HUES6 (cell line): Measurements from ENCODE around the gene ZCCHC7.
A peak's percentile ranks its signal among the peaks of the same experiment; 100 is the strongest.
"Not testable (repeated sequence)": the region's sequence is repeated elsewhere in the genome, so short reads cannot be mapped to it uniquely, and the experiment has no call there.

Experiments used
- H3K27ac ChIP-seq: 2 replicates; pipeline ENCODE4 v1.7.0; 2013; ENCODE audit warnings: low read depth, mild to moderate bottlenecking, low read length, inconsistent platforms
- H3K27me3 ChIP-seq: 2 replicates; pipeline ENCODE4 v1.6.1; 2013; ENCODE audit warnings: low read length; ENCODE audit not compliant: control insufficient read depth, insufficient read depth
- H3K36me3 ChIP-seq: 2 replicates; pipeline ENCODE4 v1.6.1; 2013; ENCODE audit warnings: low read length; ENCODE audit not compliant: control insufficient read depth, insufficient read depth
- H3K4me1 ChIP-seq: 2 replicates; pipeline ENCODE4 v1.6.1; 2013; ENCODE audit warnings: low read length; ENCODE audit not compliant: control insufficient read depth, insufficient read depth
- H3K4me3 ChIP-seq: 2 replicates; pipeline ENCODE4 v1.5.1; 2013; ENCODE audit warnings: low read depth, low read length
- H3K9ac ChIP-seq: one replicate; pipeline ENCODE4 v1.6.1; 2013; ENCODE audit warnings: mild to moderate bottlenecking, low read length
- H3K9me3 ChIP-seq: 2 replicates; pipeline ENCODE4 v1.6.1; 2013; ENCODE audit warnings: low read depth, low read length; ENCODE audit not compliant: control insufficient read depth, insufficient read depth

Gene ZCCHC7

DNA sequence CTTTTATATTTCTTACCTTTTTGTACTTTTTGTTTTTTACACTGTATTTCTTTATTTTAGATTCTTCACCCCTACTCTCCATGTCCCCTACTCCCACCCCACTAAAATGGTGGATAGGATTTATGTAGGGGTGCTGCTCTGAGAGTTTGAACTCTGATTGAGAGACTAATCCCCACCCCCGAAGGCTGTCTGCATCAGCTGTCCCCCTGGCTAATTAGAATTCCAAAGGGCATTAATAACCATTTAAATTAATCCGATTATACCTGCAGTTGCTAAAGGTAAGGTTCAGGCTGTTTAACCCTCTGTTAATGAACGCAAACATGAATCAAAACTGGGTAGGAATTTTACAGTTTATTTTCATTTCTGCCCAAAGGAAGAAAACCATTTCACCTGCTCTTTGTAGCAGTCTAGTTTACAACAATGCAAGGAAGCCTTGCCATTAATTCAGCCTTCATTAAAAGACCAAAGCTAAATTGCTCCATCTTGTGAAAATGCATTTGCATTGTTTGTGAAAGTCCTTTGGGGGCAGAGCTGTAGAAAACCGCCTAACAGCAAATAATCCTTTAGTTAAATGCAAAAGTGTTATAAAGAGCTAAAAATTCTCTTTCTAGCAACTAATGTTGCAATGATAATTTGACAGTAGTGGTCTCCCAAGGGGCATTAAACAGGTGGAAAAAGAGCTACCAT lies 71.2 kb downstream of the ZCCHC7 start:
- H3K36me3 ChIP-seq, result no peaks in the 10 kb centered on the region
- H3K4me3 ChIP-seq, result peak overlapping the region; percentile 32; the same call in 1 of the 2 replicates
- peak overlapping the region; percentile 59 for H3K27ac ChIP-seq
- H3K27me3 ChIP-seq, result no peaks in the 10 kb centered on the region
- peaks cover 27% of the 10 kb centered on the region for H3K4me1 ChIP-seq
- H3K9ac ChIP-seq, result no peak overlapping the region
- no peaks in the 10 kb centered on the region for H3K9me3 ChIP-seq

DNA sequence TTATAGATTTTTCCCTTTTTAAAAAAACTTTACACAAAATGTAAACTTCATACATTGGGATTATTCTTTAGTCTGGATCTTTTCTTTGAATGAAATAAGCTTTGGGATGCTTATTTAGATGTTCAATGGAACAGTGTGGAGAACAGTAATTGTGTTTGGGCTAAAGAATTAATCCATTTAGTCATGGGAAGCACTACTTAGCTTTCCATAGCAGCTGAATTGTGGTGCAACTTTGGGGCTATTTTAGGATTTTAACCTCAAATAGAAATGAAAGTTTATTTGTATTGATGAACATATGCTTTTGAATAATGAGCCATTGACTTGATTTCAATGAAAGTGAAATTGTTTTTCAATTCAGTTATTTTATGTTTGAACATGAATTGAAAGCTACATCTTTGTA lies 72.4 kb downstream of the ZCCHC7 start:
- H3K9ac ChIP-seq, result no peak overlapping the region
- H3K27me3 ChIP-seq, result no peaks in the 10 kb centered on the region
- no peaks in the 10 kb centered on the region for H3K36me3 ChIP-seq
- no peak overlapping the region for H3K27ac ChIP-seq
- H3K4me1 ChIP-seq, result peaks cover 31% of the 10 kb centered on the region
- H3K9me3 ChIP-seq, result no peaks in the 10 kb centered on the region
- no peak overlapping the region for H3K4me3 ChIP-seq

DNA sequence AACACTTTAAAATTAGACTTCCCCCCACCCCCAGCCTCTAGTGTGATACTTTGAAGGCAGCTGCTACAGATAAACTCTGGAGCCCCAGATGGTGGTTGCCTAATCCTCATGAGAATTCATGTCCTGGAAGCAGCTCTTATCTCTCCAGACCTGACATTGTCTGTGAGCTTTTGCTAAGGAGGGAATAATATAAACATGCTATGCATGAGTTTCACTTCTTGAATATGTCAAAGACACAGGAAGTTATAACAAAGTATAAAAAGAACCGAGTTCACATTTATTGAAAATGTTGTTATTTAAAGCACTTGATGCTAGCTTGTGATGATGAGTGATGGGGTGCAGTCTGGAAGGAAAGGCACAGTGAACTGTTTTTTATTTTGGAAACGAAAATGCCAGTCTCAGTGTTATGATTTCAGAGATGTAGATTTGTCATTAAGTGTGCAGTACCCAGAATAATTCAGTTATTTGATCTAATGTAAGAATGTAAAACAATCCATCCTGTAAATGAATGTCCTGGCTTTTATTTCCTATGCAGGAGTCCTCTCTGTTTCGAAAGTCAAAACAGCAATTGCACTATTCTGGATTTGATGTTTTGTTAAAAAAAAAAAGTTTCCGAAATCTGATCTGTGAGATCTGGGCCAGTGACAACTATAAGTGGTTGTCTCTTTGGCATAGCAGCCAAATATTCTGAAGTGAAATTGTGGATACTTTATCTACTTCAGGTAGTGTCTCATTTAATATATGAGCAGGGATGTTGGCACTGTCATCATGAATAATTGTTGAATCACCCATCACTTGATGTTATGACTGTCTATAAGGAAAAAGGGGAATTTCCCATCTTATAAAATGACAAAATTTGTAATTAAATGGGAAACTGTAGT lies 77.0 kb downstream of the ZCCHC7 start:
- peaks cover 37% of the 10 kb centered on the region for H3K4me1 ChIP-seq
- H3K9ac ChIP-seq, result no peak overlapping the region
- no peak overlapping the region for H3K27ac ChIP-seq
- no peak overlapping the region for H3K4me3 ChIP-seq
- no peaks in the 10 kb centered on the region for H3K36me3 ChIP-seq
- no peaks in the 10 kb centered on the region for H3K9me3 ChIP-seq
- no peaks in the 10 kb centered on the region for H3K27me3 ChIP-seq

DNA sequence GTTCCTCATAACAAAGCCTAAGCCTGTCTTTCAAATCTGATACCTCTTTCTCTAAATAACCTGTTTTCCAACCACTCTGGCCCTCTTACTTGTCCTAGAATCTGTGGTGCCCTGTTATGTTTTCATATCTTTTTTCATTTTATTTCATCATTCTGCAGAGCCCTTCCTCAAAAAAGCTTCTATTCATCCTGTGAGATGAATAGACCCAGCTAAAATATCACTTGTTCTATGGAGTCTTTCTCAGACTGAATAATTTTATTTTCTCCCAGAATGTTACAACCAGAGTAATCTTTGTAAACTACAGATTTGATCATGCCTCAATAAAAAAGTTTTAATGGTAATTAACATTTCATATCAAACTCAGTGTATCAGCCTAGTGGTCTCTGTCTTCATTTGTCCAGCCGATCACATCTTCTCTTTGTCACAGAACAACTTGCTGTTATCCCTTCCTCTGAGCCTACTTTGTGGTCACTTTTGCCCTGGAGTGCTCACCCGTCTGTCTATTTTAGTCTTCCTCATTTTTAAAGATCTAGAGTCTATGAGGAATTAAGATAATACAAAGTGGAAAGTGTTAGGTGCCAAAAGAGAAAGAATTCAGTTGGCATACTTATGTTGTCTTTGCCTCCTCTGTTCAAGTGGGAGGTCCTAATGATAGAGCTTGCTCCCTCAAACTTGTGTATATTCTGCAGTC lies 77.8 kb downstream of the ZCCHC7 start:
- Histone ChIP-seq H3K27ac (no peak overlapping the region), H3K36me3 (no peaks in the 10 kb centered on the region), H3K9me3 (no peaks in the 10 kb centered on the region), H3K4me1 (peaks cover 37% of the 10 kb centered on the region), H3K27me3 (no peaks in the 10 kb centered on the region), H3K4me3 (no peak overlapping the region), H3K9ac (no peak overlapping the region)

DNA sequence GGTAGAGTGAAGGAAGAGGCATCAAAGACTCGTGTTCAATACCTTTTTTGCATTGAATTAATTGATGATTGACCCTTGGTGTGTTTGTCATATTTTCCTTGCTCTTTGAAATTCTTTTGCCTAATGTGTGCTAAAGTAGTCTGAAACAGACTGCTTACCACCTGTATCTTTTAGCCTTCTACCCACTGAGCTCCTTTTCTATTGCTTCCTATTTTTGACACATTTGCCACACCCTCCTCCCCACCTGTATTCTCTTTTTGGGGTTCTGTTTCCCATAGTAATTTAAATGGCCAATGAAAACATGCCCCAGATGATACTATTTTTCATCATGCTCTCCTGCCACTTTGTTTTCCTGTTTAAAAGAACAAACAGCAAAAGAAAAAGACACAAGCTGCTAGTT lies 78.5 kb downstream of the ZCCHC7 start:
- H3K4me1 ChIP-seq, result peaks cover 37% of the 10 kb centered on the region
- H3K9ac ChIP-seq, result no peak overlapping the region
- no peaks in the 10 kb centered on the region for H3K27me3 ChIP-seq
- peaks cover 6% of the 10 kb centered on the region; the same call in 1 of the 2 replicates for H3K9me3 ChIP-seq
- H3K27ac ChIP-seq, result no peak overlapping the region
- no peaks in the 10 kb centered on the region for H3K36me3 ChIP-seq
- H3K4me3 ChIP-seq, result no peak overlapping the region

DNA sequence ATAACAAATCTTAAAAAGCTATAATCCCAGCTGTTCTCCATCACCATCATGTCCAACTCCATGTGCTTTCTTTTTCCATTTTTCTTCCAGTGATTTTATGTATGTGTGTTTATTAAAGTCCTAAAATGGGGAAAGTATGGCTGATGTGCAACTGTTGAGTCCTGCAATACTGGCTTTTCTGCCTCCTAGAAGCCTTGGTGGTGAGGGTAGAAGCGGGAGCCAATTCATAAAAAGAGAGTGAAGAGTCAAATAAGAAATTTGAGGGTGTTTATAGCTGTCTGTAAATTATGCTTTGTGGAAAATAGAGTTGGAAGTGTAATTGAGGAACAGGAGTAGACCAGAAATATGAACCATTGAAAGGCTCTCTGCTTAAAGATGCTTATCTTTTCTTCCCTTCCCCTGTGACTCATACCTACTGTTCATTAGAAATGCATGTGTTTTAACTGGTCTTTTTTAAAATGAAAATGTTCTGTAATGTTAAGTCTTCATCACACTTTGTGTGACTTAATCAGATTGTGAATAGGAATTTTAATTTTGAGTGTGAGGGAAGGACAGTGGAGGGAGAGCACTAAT lies 80.1 kb downstream of the ZCCHC7 start:
- Histone ChIP-seq H3K9me3 (peaks cover 7% of the 10 kb centered on the region; the same call in 1 of the 2 replicates), H3K36me3 (no peaks in the 10 kb centered on the region), H3K27ac (no peak overlapping the region), H3K9ac (no peak overlapping the region), H3K4me3 (no peak overlapping the region), H3K4me1 (peaks cover 37% of the 10 kb centered on the region), H3K27me3 (no peaks in the 10 kb centered on the region)

DNA sequence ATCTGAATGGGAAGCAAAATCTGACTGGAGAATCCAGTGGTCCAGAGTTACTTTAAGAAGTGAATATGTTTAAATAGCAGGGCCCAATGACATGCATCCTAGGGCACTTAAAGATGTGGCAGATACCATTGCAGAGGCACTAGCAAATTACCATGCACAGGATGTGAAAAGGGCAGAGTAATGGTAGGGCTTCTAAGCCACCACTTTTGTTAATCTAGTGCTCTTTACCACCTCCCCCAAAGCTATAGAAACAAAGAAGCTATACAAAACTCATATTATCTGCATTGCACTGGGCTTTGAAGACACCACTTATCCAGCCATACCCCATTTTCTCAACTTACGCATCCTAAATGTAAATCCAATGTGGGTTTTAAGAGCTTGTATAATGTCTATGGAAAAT lies 81.2 kb downstream of the ZCCHC7 start:
- Histone ChIP-seq H3K9me3 (peaks cover 7% of the 10 kb centered on the region; the same call in 1 of the 2 replicates), H3K4me3 (no peak overlapping the region), H3K4me1 (peaks cover 37% of the 10 kb centered on the region), H3K27ac (no peak overlapping the region), H3K36me3 (no peaks in the 10 kb centered on the region), H3K27me3 (no peaks in the 10 kb centered on the region), H3K9ac (no peak overlapping the region)

DNA sequence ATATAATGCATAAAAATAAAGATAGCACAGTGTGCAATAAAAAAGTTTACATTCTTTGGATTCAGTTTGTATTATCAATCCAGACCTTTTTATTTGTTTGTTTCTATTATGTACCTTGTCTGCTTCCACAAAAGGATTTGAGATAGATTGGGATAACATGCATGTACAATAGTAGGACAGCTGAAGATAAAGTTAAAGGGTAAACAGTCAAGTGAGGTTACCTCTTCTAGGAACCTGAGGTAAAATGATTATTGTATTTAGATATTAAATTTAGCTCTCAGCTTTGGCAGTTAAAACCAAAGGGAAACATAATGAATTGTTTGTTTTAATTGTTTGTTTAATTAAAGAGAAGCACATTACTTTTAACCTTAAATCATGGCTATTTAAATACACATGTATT lies 81.7 kb downstream of the ZCCHC7 start:
- peaks cover 34% of the 10 kb centered on the region for H3K4me1 ChIP-seq

DNA sequence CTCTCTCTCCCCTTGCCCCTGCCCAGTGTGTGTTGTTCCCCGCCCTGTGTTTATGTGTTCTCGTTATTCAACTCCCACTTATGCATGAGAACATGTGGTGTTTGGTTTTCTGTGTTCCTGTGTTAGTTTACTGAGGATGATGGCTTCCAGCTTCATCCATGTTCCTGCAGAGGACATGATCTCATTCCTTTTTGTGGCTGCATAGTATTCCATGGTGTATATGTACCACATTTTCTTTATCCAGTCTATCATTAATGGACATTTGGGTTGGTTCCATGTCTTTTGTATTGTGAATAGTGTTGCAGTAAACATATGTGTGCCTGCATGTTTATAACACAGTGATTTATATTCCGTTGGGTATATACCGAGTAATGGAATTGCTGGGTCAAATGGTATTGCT lies 83.1 kb downstream of the ZCCHC7 start:
- not testable (repeated sequence) for H3K9me3 ChIP-seq, H3K27ac ChIP-seq, H3K27me3 ChIP-seq, H3K36me3 ChIP-seq, H3K9ac ChIP-seq, H3K4me3 ChIP-seq
- peaks cover 25% of the 10 kb centered on the region for H3K4me1 ChIP-seq

More for the DNA sequence above, 81.7 kb downstream of the ZCCHC7 start:
- peaks cover 7% of the 10 kb centered on the region; the same call in 1 of the 2 replicates for H3K9me3 ChIP-seq
- H3K27me3 ChIP-seq, result no peaks in the 10 kb centered on the region
- no peak overlapping the region for H3K4me3 ChIP-seq
- no peak overlapping the region for H3K9ac ChIP-seq
- H3K27ac ChIP-seq, result no peak overlapping the region
- no peaks in the 10 kb centered on the region for H3K36me3 ChIP-seq

DNA sequence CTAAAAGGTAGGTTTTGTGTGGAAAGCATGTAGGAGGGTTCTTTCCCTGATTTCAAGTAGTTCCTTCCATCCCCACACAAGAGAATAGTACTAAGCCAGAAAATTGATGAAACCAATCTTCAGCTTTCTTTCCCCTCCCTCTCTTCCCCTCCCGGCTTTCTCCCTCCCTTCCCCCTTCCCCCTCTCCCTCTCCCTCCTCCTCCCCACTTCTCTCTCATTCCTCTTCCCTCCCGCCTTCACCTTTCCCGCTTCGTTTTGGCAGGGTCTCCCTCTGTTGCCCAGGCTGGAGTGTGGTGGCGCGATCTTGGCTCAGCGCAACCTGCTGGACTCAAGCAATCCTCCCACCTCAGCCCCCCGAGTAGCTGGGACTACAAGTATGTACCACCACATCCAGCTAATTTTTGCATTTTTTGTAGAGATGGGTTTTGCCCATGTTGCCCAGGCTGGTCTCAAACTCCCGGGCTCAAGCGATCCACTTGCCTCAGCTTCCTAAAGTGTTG lies 85.8 kb downstream of the ZCCHC7 start:
- Histone ChIP-seq H3K36me3 (no peaks in the 10 kb centered on the region), H3K9me3 (peaks cover 7% of the 10 kb centered on the region; the same call in 1 of the 2 replicates), H3K4me3 (no peak overlapping the region), H3K4me1 (peaks cover 9% of the 10 kb centered on the region), H3K9ac (no peak overlapping the region), H3K27me3 (no peaks in the 10 kb centered on the region), H3K27ac (no peak overlapping the region)
